Stimulated activated effector memory CD8-positive, alpha-beta T cell treated with anti-CD3 and anti-CD28 coated beads, Interleukin-12 subunit alpha, Interleukin-12 subunit beta, amount 100 ng/mL, for 72 hours (primary cell): ENCODE results near the gene PHC2.

ENCODE experiments used
- ATAC-seq: fragments of 150-1000 bp; cut with Tn5 transposase; 2 replicates; pipeline ENCODE4 v1.10.0; 2021
- DNase-seq, 2 donors: peaks; one replicate each; pipeline ENCODE4 v3.0.0; 2021 to 2022; ENCODE audit warnings: low spot score in 2 of 2
- H3K27ac Mint-ChIP-seq: one replicate; pipeline ENCODE4 v1.8.0; 2022; ENCODE audit warnings: mild to moderate bottlenecking, mixed read lengths
- H3K36me3 Mint-ChIP-seq: one replicate; pipeline ENCODE4 v1.8.0; 2022; ENCODE audit warnings: mild to moderate bottlenecking, mixed read lengths
- H3K4me1 Mint-ChIP-seq: one replicate; pipeline ENCODE4 v1.8.0; 2022; ENCODE audit warnings: mixed read lengths
- H3K4me3 Mint-ChIP-seq: one replicate; pipeline ENCODE4 v1.8.0; 2022; ENCODE audit warnings: mild to moderate bottlenecking, mixed read lengths
- H3K9me3 Mint-ChIP-seq: one replicate; pipeline ENCODE4 v1.8.0; 2022; ENCODE audit warnings: mixed read lengths

PHC2 gene

GRCh38 chr1:33436557-33437285, 5.8 kb upstream of the PHC2 start:
- no peak overlapping the region for H3K4me3 Mint-ChIP-seq
- no peaks in the 10 kb centered on the region for H3K9me3 Mint-ChIP-seq
- no peak overlapping the region for H3K27ac Mint-ChIP-seq
- no peak for ATAC-seq
- no peaks in the 10 kb centered on the region for H3K36me3 Mint-ChIP-seq
- no peak for DNase-seq
- H3K4me1 Mint-ChIP-seq = no peaks in the 10 kb centered on the region

- DNase-seq (no peak), ATAC-seq (no peak)
- Mint-ChIP-seq H3K4me1 (no peaks in the 10 kb centered on the region), H3K27ac (no peak overlapping the region), H3K9me3 (no peaks in the 10 kb centered on the region), H3K4me3 (no peak overlapping the region), H3K36me3 (no peaks in the 10 kb centered on the region)
Measured at GRCh38 chr1:33435096-33435820, 4.4 kb upstream of the PHC2 start.

GRCh38 chr1:33434363-33434750, 3.5 kb upstream of the PHC2 start:
- Mint-ChIP-seq H3K4me3 (no peak overlapping the region), H3K36me3 (no peaks in the 10 kb centered on the region), H3K9me3 (no peaks in the 10 kb centered on the region), H3K27ac (no peak overlapping the region), H3K4me1 (no peaks in the 10 kb centered on the region)
- no peak for ATAC-seq
- no peak for DNase-seq

GRCh38 chr1:33433509-33434362, 2.8 kb upstream of the PHC2 start:
- DNase-seq = no peak

GRCh38 chr1:33429856-33430691, 821 bp downstream of the PHC2 start:
- no peaks in the 10 kb centered on the region for H3K4me1 Mint-ChIP-seq
- H3K27ac Mint-ChIP-seq = no peak overlapping the region
- no peak for DNase-seq
- no peak overlapping the region for H3K4me3 Mint-ChIP-seq
- no peaks in the 10 kb centered on the region for H3K9me3 Mint-ChIP-seq
- ATAC-seq = peak; percentile 11
- H3K36me3 Mint-ChIP-seq = no peaks in the 10 kb centered on the region

More at GRCh38 chr1:33433509-33434362, 2.8 kb upstream of the PHC2 start:
- H3K27ac Mint-ChIP-seq = no peak overlapping the region
- no peaks in the 10 kb centered on the region for H3K36me3 Mint-ChIP-seq
- ATAC-seq = no peak
- no peaks in the 10 kb centered on the region for H3K4me1 Mint-ChIP-seq
- H3K4me3 Mint-ChIP-seq = no peak overlapping the region
- no peaks in the 10 kb centered on the region for H3K9me3 Mint-ChIP-seq

- no peak overlapping the region for H3K4me3 Mint-ChIP-seq
- no peak for ATAC-seq
- no peaks in the 10 kb centered on the region for H3K4me1 Mint-ChIP-seq
Measured at GRCh38 chr1:33429332-33429731, 1.6 kb downstream of the PHC2 start.

GRCh38 chr1:33428661-33429060, 2.2 kb downstream of the PHC2 start:
- H3K9me3 Mint-ChIP-seq = no peaks in the 10 kb centered on the region
- no peak overlapping the region for H3K4me3 Mint-ChIP-seq
- no peaks in the 10 kb centered on the region for H3K36me3 Mint-ChIP-seq
- H3K27ac Mint-ChIP-seq = no peak overlapping the region
- ATAC-seq (no peak), DNase-seq (no peak)
- H3K4me1 Mint-ChIP-seq = no peaks in the 10 kb centered on the region

More at GRCh38 chr1:33429332-33429731, 1.6 kb downstream of the PHC2 start:
- Mint-ChIP-seq H3K9me3 (no peaks in the 10 kb centered on the region), H3K27ac (no peak overlapping the region), H3K36me3 (no peaks in the 10 kb centered on the region)
- no peak for DNase-seq

GRCh38 chr1:33426916-33427315, 4.0 kb downstream of the PHC2 start:
- no peak overlapping the region for H3K4me3 Mint-ChIP-seq
- no peaks in the 10 kb centered on the region for H3K9me3 Mint-ChIP-seq
- DNase-seq (no peak), ATAC-seq (no peak)
- no peaks in the 10 kb centered on the region for H3K36me3 Mint-ChIP-seq
- no peaks in the 10 kb centered on the region for H3K4me1 Mint-ChIP-seq
- H3K27ac Mint-ChIP-seq = no peak overlapping the region

GRCh38 chr1:33425900-33426299, 5.0 kb downstream of the PHC2 start:
- H3K4me3 Mint-ChIP-seq = no peak overlapping the region
- no peaks in the 10 kb centered on the region for H3K4me1 Mint-ChIP-seq
- no peak for DNase-seq
- no peaks in the 10 kb centered on the region for H3K36me3 Mint-ChIP-seq
- peak; percentile 74 for ATAC-seq
- no peaks in the 10 kb centered on the region for H3K9me3 Mint-ChIP-seq
- H3K27ac Mint-ChIP-seq = no peak overlapping the region

- no peak overlapping the region for H3K4me3 Mint-ChIP-seq
- ATAC-seq (no peak), DNase-seq (no peak)
Measured at GRCh38 chr1:33424610-33425009, 6.3 kb downstream of the PHC2 start.

GRCh38 chr1:33424205-33424604, 6.7 kb downstream of the PHC2 start:
- H3K4me1 Mint-ChIP-seq = no peaks in the 10 kb centered on the region
- DNase-seq (no peak), ATAC-seq (no peak)
- H3K36me3 Mint-ChIP-seq = no peaks in the 10 kb centered on the region
- no peak overlapping the region for H3K27ac Mint-ChIP-seq
- no peak overlapping the region for H3K4me3 Mint-ChIP-seq
- H3K9me3 Mint-ChIP-seq = no peaks in the 10 kb centered on the region

More at GRCh38 chr1:33424610-33425009, 6.3 kb downstream of the PHC2 start:
- Mint-ChIP-seq H3K4me1 (no peaks in the 10 kb centered on the region), H3K9me3 (no peaks in the 10 kb centered on the region), H3K27ac (no peak overlapping the region), H3K36me3 (no peaks in the 10 kb centered on the region)

- H3K27ac Mint-ChIP-seq = no peak overlapping the region
- DNase-seq (no peak), ATAC-seq (no peak)
- peaks cover 10% of the 10 kb centered on the region for H3K9me3 Mint-ChIP-seq
- H3K36me3 Mint-ChIP-seq = no peaks in the 10 kb centered on the region
- no peak overlapping the region for H3K4me3 Mint-ChIP-seq
- H3K4me1 Mint-ChIP-seq = no peaks in the 10 kb centered on the region
Measured at GRCh38 chr1:33420870-33421775, 9.8 kb downstream of the PHC2 start.

GRCh38 chr1:33418811-33419210, 12.1 kb downstream of the PHC2 start:
- ATAC-seq = no peak
- Mint-ChIP-seq H3K36me3 (no peaks in the 10 kb centered on the region), H3K27ac (no peak overlapping the region), H3K4me3 (no peak overlapping the region), H3K4me1 (no peaks in the 10 kb centered on the region), H3K9me3 (peaks cover 18% of the 10 kb centered on the region)
- no peak for DNase-seq

GRCh38 chr1:33414879-33415278, 16.0 kb downstream of the PHC2 start:
- Mint-ChIP-seq H3K4me3 (no peak overlapping the region), H3K4me1 (no peaks in the 10 kb centered on the region)
- no peak for ATAC-seq

More at GRCh38 chr1:33414879-33415278, 16.0 kb downstream of the PHC2 start:
- Mint-ChIP-seq H3K36me3 (no peaks in the 10 kb centered on the region), H3K27ac (no peak overlapping the region), H3K9me3 (peaks cover 18% of the 10 kb centered on the region)
- no peak for DNase-seq
